NB4 (cell line): ENCODE results near the gene MPV17.

Source experiments
- MYC ChIP-seq: IDR thresholded peaks from 2 replicates; pipeline ENCODE4 v1.6.1; 2011; ENCODE audit warnings: low read depth, low read length
- TF ChIP-seq, protein P1 (sequence below): IDR thresholded peaks from 2 replicates; pipeline ENCODE4 v1.6.1; 2011; ENCODE audit warnings: low read depth, low read length
- TF ChIP-seq, protein P2 (sequence below): IDR thresholded peaks from one replicate; pipeline ENCODE4 v1.5.1; 2012; ENCODE audit warnings: low read depth, low read length

DNA sequence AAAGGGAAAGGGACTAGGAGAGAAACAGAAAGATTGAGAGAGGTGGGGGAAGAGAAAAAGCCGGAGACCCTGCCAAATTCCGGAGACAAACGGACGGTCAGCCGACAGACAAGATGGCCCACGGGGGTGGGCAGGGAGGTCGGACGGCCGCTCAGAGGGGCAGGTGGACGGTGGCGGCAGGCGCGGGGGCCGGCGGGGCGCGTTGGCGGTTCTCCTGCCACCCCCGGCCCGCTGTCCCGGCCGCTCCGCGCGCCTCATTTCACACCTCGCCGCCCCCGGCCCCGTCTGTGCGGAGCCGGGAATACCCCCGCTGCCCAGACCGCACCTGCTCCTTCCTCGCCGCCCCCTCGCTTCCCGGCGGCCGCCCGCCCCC is 61.0 kb downstream of the MPV17 start:
- TF ChIP-seq, protein P1, sequence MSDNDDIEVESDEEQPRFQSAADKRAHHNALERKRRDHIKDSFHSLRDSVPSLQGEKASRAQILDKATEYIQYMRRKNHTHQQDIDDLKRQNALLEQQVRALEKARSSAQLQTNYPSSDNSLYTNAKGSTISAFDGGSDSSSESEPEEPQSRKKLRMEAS: no peak
- TF ChIP-seq, protein P2, sequence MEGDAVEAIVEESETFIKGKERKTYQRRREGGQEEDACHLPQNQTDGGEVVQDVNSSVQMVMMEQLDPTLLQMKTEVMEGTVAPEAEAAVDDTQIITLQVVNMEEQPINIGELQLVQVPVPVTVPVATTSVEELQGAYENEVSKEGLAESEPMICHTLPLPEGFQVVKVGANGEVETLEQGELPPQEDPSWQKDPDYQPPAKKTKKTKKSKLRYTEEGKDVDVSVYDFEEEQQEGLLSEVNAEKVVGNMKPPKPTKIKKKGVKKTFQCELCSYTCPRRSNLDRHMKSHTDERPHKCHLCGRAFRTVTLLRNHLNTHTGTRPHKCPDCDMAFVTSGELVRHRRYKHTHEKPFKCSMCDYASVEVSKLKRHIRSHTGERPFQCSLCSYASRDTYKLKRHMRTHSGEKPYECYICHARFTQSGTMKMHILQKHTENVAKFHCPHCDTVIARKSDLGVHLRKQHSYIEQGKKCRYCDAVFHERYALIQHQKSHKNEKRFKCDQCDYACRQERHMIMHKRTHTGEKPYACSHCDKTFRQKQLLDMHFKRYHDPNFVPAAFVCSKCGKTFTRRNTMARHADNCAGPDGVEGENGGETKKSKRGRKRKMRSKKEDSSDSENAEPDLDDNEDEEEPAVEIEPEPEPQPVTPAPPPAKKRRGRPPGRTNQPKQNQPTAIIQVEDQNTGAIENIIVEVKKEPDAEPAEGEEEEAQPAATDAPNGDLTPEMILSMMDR: no peak
- no peak for TF ChIP-seq MYC
